Endothelial cell of umbilical vein (primary cell): Measurements from ENCODE around the gene NXN. TPM values are rescaled to one million over a fixed set of nuclear protein-coding genes. Genes with fewer than 3 reads are reported as not detected.

ENCODE experiments used
- BruUV-seq: library from RNA; stranded (reverse); fragments of 400-500 nt; replicated peaks from 2 replicates; lab custom pipeline; 2021; lab: Mats Ljungman, UMichigan
- CTCF ChIA-PET: fragments of 300-600, 350-600 bp; sonication (Branson Sonifier 250); formaldehyde crosslinking; loops from one replicate; lab custom pipeline; 2021; ENCODE audit warnings: antibody characterized with exemption, inconsistent platforms; lab: Charles Lee
- POLR2A ChIA-PET: fragments of 300-600, 350-600 bp; sonication (Branson Sonifier 250); formaldehyde crosslinking; loops from one replicate; lab custom pipeline; 2021; ENCODE audit warnings: antibody characterized with exemption, inconsistent platforms; lab: Charles Lee
- DNase-seq: peaks from one replicate; pipeline ENCODE4 v3.0.0-alpha.2; 2011; ENCODE audit warnings: low read depth, low spot score
- FAIRE-seq: peaks from 2 replicates; lab custom pipeline; 2011; peaks lifted over from hg19 to GRCh38; lab: Jason Lieb, UNC
- H2AFZ ChIP-seq: 2 replicates; pipeline ENCODE4 v1.6.0; 2012; ENCODE audit warnings: low read depth, low read length, control low read depth, inconsistent platforms
- H3K27ac ChIP-seq: 2 replicates; pipeline ENCODE4 v1.5.1; 2011; ENCODE audit warnings: low read depth, mild to moderate bottlenecking, control low read depth, low read length, moderate library complexity; ENCODE audit not compliant: insufficient read depth
- H3K27me3 ChIP-seq, 2 experiments: 2 replicates each; pipeline versions ENCODE4 v1.6.0 to v1.6.1; 2011; ENCODE audit warnings: low read length in 2 of 2, mixed read lengths in 1 of 2; ENCODE audit not compliant: control insufficient read depth in 2 of 2, insufficient read depth in 2 of 2
- H3K36me3 ChIP-seq, 2 experiments: 2 replicates in 1 of 2; 3 replicates in 1 of 2; pipeline ENCODE4 v1.5.1; 2011; ENCODE audit warnings: low read length in 2 of 2, mild to moderate bottlenecking in 1 of 2, moderate library complexity in 1 of 2; ENCODE audit not compliant: control insufficient read depth in 2 of 2, insufficient read depth in 2 of 2; ENCODE audit errors: extremely low read depth in 1 of 2
- H3K4me1 ChIP-seq: 3 replicates; pipeline ENCODE4 v1.5.1; 2011; ENCODE audit warnings: mild to moderate bottlenecking, low read length; ENCODE audit not compliant: control insufficient read depth, insufficient read depth; ENCODE audit errors: extremely low read depth
- H3K4me2 ChIP-seq: 2 replicates; pipeline ENCODE4 v1.6.1; 2011; ENCODE audit warnings: low read length, control low read depth, mixed read lengths; ENCODE audit not compliant: insufficient read depth
- H3K4me3 ChIP-seq, 3 experiments: fragments of 200-600 bp in 1 of 3; sonication (generic), shearing (Covaris generic) in 1 of 3; replicated peaks in 1 of 3; 2 replicates each; pipeline ENCODE4 v1.5.1; 2011 to 2016; ENCODE audit warnings: control low read depth in 3 of 3, low read length in 3 of 3, mild to moderate bottlenecking in 2 of 3, inconsistent platforms in 1 of 3, low read depth in 1 of 3, moderate library complexity in 1 of 3; ENCODE audit not compliant: insufficient read depth in 1 of 3
- H3K79me2 ChIP-seq: 2 replicates; pipeline ENCODE4 v1.6.0; 2012; ENCODE audit warnings: low read length, inconsistent platforms; ENCODE audit not compliant: control insufficient read depth, insufficient read depth
- H3K9ac ChIP-seq: replicated peaks from 2 replicates; pipeline ENCODE3; 2011; ENCODE audit warnings: low read length, control low read depth; ENCODE audit not compliant: insufficient read depth; ENCODE audit errors: extremely low read depth
- H3K9me1 ChIP-seq: replicated peaks from 3 replicates; pipeline ENCODE4 v1.6.0; 2011; ENCODE audit warnings: mild to moderate bottlenecking, low read length; ENCODE audit not compliant: control insufficient read depth, insufficient read depth; ENCODE audit errors: extremely low read depth
- H3K9me3 ChIP-seq: replicated peaks from 2 replicates; pipeline ENCODE4 v1.5.1; 2012; ENCODE audit warnings: low read length, inconsistent platforms; ENCODE audit not compliant: control insufficient read depth, insufficient read depth
- H4K20me1 ChIP-seq: replicated peaks from 2 replicates; pipeline ENCODE3; 2011; ENCODE audit warnings: mild to moderate bottlenecking, low read length; ENCODE audit not compliant: control insufficient read depth, insufficient read depth; ENCODE audit errors: extremely low read depth
- CTCF ChIP-seq, 2 donors: IDR thresholded peaks; 1 replicate in 1 of 2; 2 replicates in 1 of 2; pipeline ENCODE4 v1.5.1; 2011; ENCODE audit warnings: low read length in 2 of 2, mild to moderate bottlenecking in 2 of 2, moderate library complexity in 2 of 2, control low read depth in 1 of 2, inconsistent platforms in 1 of 2, low read depth in 1 of 2; ENCODE audit not compliant: insufficient read depth in 1 of 2; ENCODE audit errors: extremely low read depth in 1 of 2
- FOS ChIP-seq: IDR thresholded peaks from 2 replicates; pipeline ENCODE4 v1.6.1; 2011; ENCODE audit warnings: mild to moderate bottlenecking, low read length, moderate library complexity, borderline replicate concordance; ENCODE audit not compliant: insufficient read depth
- GATA2 ChIP-seq: IDR thresholded peaks from 2 replicates; pipeline ENCODE4 v1.7.0; 2011; ENCODE audit warnings: low read depth, mild to moderate bottlenecking, moderate library complexity, mixed read lengths, low read length; ENCODE audit not compliant: insufficient read length, insufficient read depth
- JUN ChIP-seq: IDR thresholded peaks from 2 replicates; pipeline ENCODE4 v1.6.1; 2011; ENCODE audit warnings: borderline replicate concordance, low read depth; ENCODE audit not compliant: insufficient read length, insufficient read depth
- MYC ChIP-seq: IDR thresholded peaks from one replicate; pipeline ENCODE4 v1.6.1; 2011; ENCODE audit warnings: mild to moderate bottlenecking, low read depth, low read length
- POLR2A ChIP-seq: IDR thresholded peaks from 2 replicates; pipeline ENCODE4 v1.6.1; 2012; ENCODE audit warnings: low read depth, mild to moderate bottlenecking, control low read depth, low read length
- POLR2AphosphoS5 ChIP-seq: IDR thresholded peaks from 2 replicates; pipeline ENCODE4 v1.6.1; 2012; ENCODE audit warnings: low read depth, mild to moderate bottlenecking, control low read depth, low read length, moderate library complexity; ENCODE audit not compliant: insufficient read depth
- dilution Hi-C: fragments of 300-500 bp; cut with MboI; formaldehyde crosslinking; loops from one replicate; pipeline ENCODE4 v1.15.0; 2019; ENCODE audit warnings: low sequenced_read_pairs; ENCODE audit not compliant: extremely low pct_ligation_motif_present
- intact Hi-C: fragments of 100-400 bp; cut with micrococcal nuclease; formaldehyde crosslinking; loops from one replicate; pipeline ENCODE4 v1.10.0; 2022
- polyA plus RNA-seq, 4 experiments: library from polyadenylated mRNA; depleted of rRNA in 3 of 4; stranded (reverse) in 3 of 4; unstranded in 1 of 4; fragments of >200 nt; gene quantifications; 2 replicates each; pipeline versions ENCODE4 v1.2.1 to v1.2.3, GENCODE V29; 2011 to 2012; ENCODE audit warnings: missing spikeins in 1 of 4
- total RNA-seq: library from RNA; stranded (reverse); gene quantifications from 2 replicates; pipeline ENCODE4 v1.2.3, GENCODE V29; 2021

Gene NXN
- total and polyA plus RNA-seq, 2 donors (not counting 3 experiments of a cell fraction or from before 2014, with no cell fraction given): 69.5 to 77.3 TPM

GRCh38 chr17:880443-881269, 98.9 kb downstream of the NXN start:
- peak; percentile 97 for FAIRE-seq
- H2AFZ ChIP-seq: no peak overlapping the region
- no peaks in the 10 kb centered on the region for H3K36me3 ChIP-seq
- intact Hi-C loops (loop anchor here (1.0 kb wide), 4 partner anchors 35 to 98 kb away; no protein-coding TSS in a partner anchor), dilution Hi-C loops (no loop called here)
- no peaks in the 10 kb centered on the region for H4K20me1 ChIP-seq
- peak overlapping the region; percentile 95 for H3K27ac ChIP-seq
- no peaks in the 10 kb centered on the region for H3K79me2 ChIP-seq
- peak; percentile 89 for DNase-seq
- no TSS peak for BruUV-seq
- ChIA-PET POLR2A (interaction anchor here (0.5 kb wide), 1 partner anchor 90 kb away, joined by 4 read pairs; no protein-coding TSS in a partner anchor), CTCF (interaction anchor here (0.6 to 6.3 kb wide), 15 partner anchors 10 to 176 kb away, joined by 3 to 224 read pairs (median 10); partner anchors contain the start of genes NXN and TIMM22)
- peak overlapping the region; percentile 90 for H3K4me2 ChIP-seq
- H3K9ac ChIP-seq: peak overlapping the region; percentile 75
- H3K4me3 ChIP-seq: peak overlapping the region in 1 of 3 experiments; percentile 56
- H3K9me1 ChIP-seq: no peaks in the 10 kb centered on the region
- peaks cover 23% of the 10 kb centered on the region for H3K4me1 ChIP-seq
- no peaks in the 10 kb centered on the region for H3K27me3 ChIP-seq
- peak; percentile 59 for TF ChIP-seq POLR2AphosphoS5
- TF ChIP-seq JUN: peak; percentile 66
- peak; percentile 84 for TF ChIP-seq GATA2
- TF ChIP-seq MYC: no peak
- no peak for TF ChIP-seq CTCF (IDR thresholded peaks at IDR 0.05; ENCODE audit: extremely low read depth in 1 of 2, insufficient read depth in 1 of 2, low read depth in 1 of 2, low read length in 2 of 2)
- TF ChIP-seq POLR2A: no peak
- TF ChIP-seq FOS: peak; percentile 50
- H3K9me3 ChIP-seq: no peaks in the 10 kb centered on the region
